Measurements from ENCODE around the gene MAP4K4.

DNA sequence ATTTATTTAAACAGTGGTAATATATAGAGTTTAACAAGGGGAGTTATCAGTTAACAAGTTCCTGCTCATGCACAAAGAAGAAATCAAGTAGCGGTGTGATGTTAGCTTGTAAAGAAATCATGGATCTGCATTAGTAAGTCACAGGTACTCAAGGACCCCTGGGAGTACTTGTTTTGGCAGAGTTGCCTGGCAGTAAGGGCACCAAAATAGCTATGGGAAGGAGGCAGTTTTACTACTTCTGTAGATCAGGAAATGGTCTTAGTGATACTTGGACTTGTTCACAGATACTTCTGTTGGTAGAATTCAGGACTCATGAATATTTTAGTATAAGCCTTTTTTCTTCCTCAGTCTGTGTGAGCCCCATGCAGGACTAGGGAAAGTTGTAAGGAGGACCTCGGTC lies 186.9 kb downstream of the MAP4K4 start:
- TF ChIP-seq, protein P1, sequence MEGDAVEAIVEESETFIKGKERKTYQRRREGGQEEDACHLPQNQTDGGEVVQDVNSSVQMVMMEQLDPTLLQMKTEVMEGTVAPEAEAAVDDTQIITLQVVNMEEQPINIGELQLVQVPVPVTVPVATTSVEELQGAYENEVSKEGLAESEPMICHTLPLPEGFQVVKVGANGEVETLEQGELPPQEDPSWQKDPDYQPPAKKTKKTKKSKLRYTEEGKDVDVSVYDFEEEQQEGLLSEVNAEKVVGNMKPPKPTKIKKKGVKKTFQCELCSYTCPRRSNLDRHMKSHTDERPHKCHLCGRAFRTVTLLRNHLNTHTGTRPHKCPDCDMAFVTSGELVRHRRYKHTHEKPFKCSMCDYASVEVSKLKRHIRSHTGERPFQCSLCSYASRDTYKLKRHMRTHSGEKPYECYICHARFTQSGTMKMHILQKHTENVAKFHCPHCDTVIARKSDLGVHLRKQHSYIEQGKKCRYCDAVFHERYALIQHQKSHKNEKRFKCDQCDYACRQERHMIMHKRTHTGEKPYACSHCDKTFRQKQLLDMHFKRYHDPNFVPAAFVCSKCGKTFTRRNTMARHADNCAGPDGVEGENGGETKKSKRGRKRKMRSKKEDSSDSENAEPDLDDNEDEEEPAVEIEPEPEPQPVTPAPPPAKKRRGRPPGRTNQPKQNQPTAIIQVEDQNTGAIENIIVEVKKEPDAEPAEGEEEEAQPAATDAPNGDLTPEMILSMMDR (conservative IDR thresholded peaks at IDR 0.05; ENCODE audit: low read length): no peak
- no peak for TF ChIP-seq EZH2phosphoT487 (IDR thresholded peaks at IDR 0.05; ENCODE audit: borderline replicate concordance, low read depth, low read length)
